HG03280 (cell line): Measurements from ENCODE around the gene ZSWIM6.

Experiments used
- ATAC-seq: cut with Tn5 transposase; IDR thresholded peaks from one replicate; pipeline ENCODE4 v1.9.1; 2021; ENCODE audit warnings: mild to moderate bottlenecking, moderate library complexity; ENCODE audit not compliant: unreplicated experiment

The ZSWIM6 gene

GRCh38 chr5:61331407-61332357 is at the start of gene ZSWIM6:
TSS of gene ZSWIM6 (plus strand) at chr5:61332258. CDS start at chr5:61332273, 15 bp downstream.
- ATAC-seq = peak; percentile 74

DNA sequence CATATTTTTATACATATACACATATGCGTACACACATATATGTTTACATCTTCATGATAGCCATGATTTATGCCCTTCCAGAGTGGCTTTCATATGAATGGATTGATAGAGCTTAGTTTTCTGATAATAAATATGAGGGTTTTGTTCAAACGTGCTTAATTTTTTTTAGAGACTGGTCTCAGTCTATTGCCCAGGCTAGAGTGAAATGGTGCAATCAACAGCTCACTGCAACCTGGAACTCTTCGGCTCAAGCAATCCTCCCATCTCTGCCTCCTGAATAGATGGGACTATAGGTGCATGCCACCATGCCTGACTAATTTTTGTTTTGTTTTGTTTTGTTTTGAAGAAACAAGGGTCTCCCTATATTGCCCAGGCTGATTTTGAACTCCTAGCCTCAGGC is 48.6 kb upstream of the ZSWIM6 start:
- ATAC-seq = no peak

DNA sequence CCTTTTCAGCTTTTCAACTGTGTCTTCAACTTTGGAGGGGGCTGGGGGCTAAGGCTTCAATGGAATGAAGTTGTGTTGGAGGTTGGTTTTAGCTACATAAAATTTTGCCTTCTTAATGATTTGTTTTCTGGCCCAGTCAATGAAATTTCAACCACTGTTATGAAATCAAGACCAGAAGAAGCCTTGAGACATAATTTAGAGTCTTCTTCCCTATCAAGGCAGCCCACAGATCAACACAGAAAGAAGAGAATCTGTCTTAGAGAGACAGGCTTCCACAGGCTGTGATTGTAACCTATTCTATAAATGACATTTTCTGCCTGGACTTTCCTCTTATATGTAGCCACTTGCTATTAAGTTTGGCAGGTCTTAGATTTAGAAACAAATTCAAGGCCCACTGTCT is 46.5 kb upstream of the ZSWIM6 start:
- no peak for ATAC-seq

DNA sequence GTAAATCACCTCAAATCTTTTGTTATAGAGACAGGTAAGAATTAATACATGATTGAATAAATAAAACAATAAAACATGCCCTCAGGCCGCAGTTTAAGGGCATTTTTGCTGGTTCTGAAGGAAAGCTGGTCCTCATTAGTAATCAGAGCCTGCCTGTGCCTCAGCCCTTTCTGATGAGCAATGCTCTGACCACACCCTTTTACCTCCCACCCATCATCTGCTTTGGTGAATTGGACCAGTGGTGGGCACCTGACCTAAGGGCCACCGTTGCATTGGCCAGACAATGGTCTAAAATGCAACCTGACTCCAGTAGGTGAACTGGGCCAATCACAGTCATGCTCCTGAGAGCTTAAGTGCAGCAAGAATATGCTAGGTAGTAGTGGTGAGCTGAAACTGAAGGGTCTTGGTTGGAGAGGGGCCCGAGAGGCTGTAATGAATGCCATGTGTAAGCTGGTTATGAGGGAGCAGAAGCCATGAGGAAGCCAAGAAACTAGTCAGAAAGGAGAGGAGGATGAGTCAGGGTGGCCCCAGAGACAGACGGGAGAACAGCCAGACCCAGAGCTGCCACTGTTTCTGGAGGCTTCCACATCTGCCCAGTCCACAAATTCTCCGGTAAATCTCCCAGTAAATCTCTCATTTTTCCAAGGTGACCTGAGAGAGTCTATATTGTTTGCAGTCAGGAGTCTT is 45.5 kb upstream of the ZSWIM6 start:
- no peak for ATAC-seq

DNA sequence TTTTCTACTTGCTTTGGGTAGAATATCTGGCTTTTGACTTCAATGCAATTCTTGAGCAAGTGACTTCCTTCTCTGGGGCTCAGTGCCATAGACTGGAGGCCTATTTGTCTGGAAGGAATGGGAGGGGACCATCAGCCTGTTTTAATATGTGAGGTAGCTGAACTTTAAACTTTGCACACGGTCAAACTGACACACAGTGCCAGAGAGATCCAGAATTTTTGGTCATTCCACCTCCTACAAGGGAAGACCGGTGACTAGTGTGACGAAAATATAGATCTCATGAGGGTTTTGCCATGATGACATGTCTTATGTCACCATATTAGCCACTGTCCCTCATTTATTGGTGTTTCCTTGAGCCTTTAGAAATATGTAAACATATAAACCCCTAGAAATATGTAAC is 44.6 kb upstream of the ZSWIM6 start:
- no peak for ATAC-seq

DNA sequence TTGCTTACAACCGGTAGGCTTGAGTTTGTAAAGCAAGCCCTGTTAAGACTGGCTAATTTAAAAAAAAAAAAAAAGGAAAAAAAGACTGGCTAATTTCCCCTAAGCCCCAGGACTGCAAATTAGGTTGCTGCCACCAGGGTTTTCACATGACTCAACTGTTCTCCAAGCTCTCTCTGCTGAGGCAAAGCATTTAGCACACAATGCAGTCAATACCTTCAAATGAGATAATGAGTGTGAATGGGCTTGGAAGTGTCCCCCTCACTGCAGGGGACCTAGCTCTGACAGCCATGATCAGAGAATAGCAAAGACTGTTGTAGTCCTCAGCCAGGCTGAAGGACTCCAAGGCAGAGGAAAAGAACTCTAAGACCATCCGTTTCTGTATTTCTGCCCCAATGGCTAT is 42.8 kb upstream of the ZSWIM6 start:
- ATAC-seq = no peak

DNA sequence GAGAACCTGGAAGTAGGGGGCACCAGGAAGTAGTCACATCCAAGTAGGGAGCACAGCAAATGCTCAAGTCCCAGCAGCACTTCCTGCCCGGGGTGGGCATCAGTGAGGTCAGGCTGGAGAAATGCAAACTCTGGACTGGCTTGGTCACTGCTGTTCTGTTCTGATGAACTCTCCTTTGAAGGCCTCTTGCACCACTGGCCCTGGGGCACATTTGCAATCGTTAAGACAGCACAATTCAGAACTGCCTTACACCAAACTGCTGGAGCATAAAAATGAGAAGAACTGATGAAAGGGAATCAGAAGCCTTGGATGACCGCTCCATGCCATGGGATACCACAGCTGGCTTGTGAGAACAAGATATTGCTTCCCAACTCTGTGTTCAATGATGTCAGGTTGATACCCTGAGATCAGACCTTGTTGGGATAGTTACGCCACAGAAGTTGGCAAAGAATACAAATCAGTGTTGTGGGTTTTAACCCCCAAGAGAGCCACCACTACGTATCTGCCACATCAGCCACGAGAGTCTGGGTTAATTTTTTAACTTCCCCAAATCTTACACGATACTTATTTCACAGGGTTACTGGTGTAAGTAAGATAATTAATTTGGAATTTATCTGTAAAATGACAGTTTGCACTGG is 42.3 kb upstream of the ZSWIM6 start:
- ATAC-seq = no peak

DNA sequence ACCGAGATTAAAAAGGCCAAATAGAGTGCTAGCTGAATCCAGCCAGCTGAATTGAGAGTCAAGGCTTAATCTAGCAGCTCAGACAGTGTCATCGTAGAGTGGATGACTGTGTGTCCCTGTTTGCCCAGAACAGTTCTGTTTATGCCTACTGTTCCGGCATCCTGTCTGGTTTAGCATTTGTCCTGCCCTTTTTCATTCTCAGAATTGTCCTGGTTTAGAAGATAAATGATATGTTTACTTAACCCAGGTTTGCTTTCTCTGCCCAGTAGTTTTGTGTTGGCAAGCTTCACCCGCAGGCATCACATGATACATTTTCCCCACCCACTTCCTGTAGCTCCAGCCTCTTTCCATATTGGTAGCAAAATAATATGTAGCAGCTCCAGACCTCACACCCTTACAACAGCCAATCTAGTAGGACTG is 41.3 kb upstream of the ZSWIM6 start:
- no peak for ATAC-seq

DNA sequence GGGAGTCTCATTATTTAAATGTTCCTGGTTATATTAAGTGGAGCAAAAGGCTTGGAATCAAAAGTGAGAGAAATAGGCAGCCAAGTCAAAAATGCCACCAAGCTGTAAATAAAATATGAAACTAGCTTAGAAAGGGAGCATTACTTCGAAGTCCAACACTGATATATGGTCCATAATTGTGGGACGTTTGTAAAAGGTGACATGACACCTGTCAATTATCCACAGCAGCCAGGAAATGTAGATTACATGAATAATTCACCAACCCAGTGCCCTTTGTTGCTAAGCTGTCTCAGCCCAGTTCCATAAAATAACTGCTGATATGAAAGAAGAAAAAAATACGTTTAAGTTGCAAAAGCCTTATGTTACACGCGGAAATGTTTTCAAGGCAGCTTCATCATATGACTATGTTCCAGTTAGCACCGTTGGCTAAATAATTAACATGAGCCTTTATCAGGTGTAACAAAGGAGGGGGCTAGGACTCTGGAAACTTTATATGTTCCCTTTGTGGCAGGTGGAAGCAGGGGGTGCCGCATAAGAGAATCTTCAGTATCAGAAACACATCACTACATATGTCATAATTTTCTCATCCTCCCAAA is 39.9 kb upstream of the ZSWIM6 start:
- ATAC-seq = no peak

- ATAC-seq = no peak
Measured at GRCh38 chr5:61293071-61293470, 39.0 kb upstream of the ZSWIM6 start.

GRCh38 chr5:61293873-61294272 is 38.2 kb upstream of the ZSWIM6 start:
- ATAC-seq = no peak

DNA sequence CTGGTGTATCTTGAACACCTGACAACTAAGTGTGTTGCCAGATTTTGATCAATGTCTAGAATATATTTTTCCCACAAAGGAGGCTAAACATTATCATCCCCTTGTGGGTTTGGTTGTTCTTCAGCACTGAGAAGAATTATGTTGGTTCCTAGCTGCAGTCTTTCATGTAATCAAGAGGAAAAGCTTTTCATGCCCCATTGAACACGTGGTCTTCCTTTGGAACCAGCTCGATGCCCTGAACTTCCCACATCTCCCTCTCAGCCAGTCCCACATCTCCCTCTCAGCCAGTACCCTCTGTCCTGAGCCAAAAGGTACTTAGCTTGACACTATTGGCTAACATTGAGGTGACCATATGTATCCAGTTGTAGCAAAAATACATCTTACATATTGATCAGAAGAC is 36.7 kb upstream of the ZSWIM6 start:
- ATAC-seq = no peak

DNA sequence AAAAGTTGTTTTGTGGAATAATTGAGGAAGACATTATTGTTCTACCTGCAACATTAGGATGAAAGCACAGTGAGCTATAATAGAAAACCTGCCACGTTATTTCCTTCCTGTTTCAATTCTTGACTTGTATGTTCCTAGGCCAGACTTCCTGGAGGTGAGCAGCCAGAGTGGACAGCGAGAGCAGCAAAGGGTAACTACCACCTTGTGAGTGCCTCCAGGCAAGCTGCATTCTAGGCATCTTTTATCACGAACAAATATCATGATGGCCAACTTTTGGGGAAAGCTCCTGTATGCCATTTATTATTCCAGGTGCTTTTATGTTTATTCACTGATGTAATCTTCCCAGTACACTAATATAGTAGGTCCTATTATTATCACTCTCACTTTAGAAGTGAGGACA is 34.0 kb upstream of the ZSWIM6 start:
- no peak for ATAC-seq

GRCh38 chr5:61298580-61298979 is 33.5 kb upstream of the ZSWIM6 start:
- ATAC-seq = no peak

GRCh38 chr5:61299261-61299681 is 32.8 kb upstream of the ZSWIM6 start:
- ATAC-seq = no peak

- ATAC-seq = no peak
Measured at GRCh38 chr5:61301341-61302199, 30.5 kb upstream of the ZSWIM6 start.

- no peak for ATAC-seq
Measured at GRCh38 chr5:61302200-61302563, 29.9 kb upstream of the ZSWIM6 start.

- no peak for ATAC-seq
Measured at GRCh38 chr5:61303346-61303745, 28.7 kb upstream of the ZSWIM6 start.

- no peak for ATAC-seq
Measured at GRCh38 chr5:61304590-61305381, 27.3 kb upstream of the ZSWIM6 start.
